ENCODE results near the gene TNFAIP2. TPM values are rescaled to one million over a fixed set of nuclear protein-coding genes. Genes with fewer than 3 reads are reported as not detected.

TNFAIP2 gene
- polyA plus RNA-seq, 1 donor from 2014 or later = 1.8 TPM

- Histone ChIP-seq H4K20me1 (ENCODE audit: insufficient read depth) (no peaks in the 10 kb centered on the region), H3F3A (ENCODE audit: insufficient read depth, low read length, poor library complexity, severe bottlenecking) (peaks cover 3% of the 10 kb centered on the region), H3K4me2 (ENCODE audit: low read length) (no peak overlapping the region), H3K27ac (ENCODE audit: low read length) (no peak overlapping the region), H3K4me3 (ENCODE audit: low read length) (no peak overlapping the region), H3K9ac (ENCODE audit: low read length) (no peak overlapping the region), H3K9me3 (ENCODE audit: low read length) (no peaks in the 10 kb centered on the region), H2AFZ (ENCODE audit: low read depth, low read length) (no peak overlapping the region), H3K36me3 (ENCODE audit: insufficient read depth, low read length) (no peaks in the 10 kb centered on the region), H3K79me2 (replicated peaks; ENCODE audit: insufficient read depth, low read length) (no peaks in the 10 kb centered on the region), H3K27me3 (ENCODE audit: insufficient read depth, low read depth, low read length) (peaks cover under 1% of the 10 kb centered on the region), H3K9me2 (ENCODE audit: insufficient read depth, low read length) (no peaks in the 10 kb centered on the region)
- TF ChIP-seq EZH2 (IDR thresholded peaks at IDR 0.05; ENCODE audit: borderline replicate concordance, insufficient read depth, low read length, poor library complexity, severe bottlenecking) (no peak), SMC3 (conservative IDR thresholded peaks at IDR 0.05; ENCODE audit: poor library complexity) (no peak), REST (IDR thresholded peaks at IDR 0.05; ENCODE audit: borderline replicate concordance) (no peak), MXI1 (conservative IDR thresholded peaks at IDR 0.05; ENCODE audit: poor library complexity, severe bottlenecking) (no peak), CTCF (IDR thresholded peaks at IDR 0.05; ENCODE audit: poor library complexity, severe bottlenecking) (no peak)
Observed at GRCh38 chr14:103184046-103184445, 60.8 kb downstream of the TNFAIP2 start.

GRCh38 chr14:103185051-103186029 lies 62.1 kb downstream of the TNFAIP2 start:
- Histone ChIP-seq H3K9me3 (ENCODE audit: low read length) (no peaks in the 10 kb centered on the region), H2AFZ (ENCODE audit: low read depth, low read length) (no peak overlapping the region), H3K4me3 (ENCODE audit: low read length) (no peak overlapping the region), H3K27ac (ENCODE audit: low read length) (no peak overlapping the region), H4K20me1 (ENCODE audit: insufficient read depth) (no peaks in the 10 kb centered on the region), H3K9ac (ENCODE audit: low read length) (no peak overlapping the region), H3F3A (ENCODE audit: insufficient read depth, low read length, poor library complexity, severe bottlenecking) (peaks cover 3% of the 10 kb centered on the region), H3K27me3 (ENCODE audit: insufficient read depth, low read depth, low read length) (peaks cover 10% of the 10 kb centered on the region), H3K9me2 (ENCODE audit: insufficient read depth, low read length) (no peaks in the 10 kb centered on the region), H3K79me2 (replicated peaks; ENCODE audit: insufficient read depth, low read length) (no peaks in the 10 kb centered on the region), H3K4me2 (ENCODE audit: low read length) (no peak overlapping the region), H3K36me3 (ENCODE audit: insufficient read depth, low read length) (no peaks in the 10 kb centered on the region)
- TF ChIP-seq REST (IDR thresholded peaks at IDR 0.05; ENCODE audit: borderline replicate concordance) (no peak), CTCF (IDR thresholded peaks at IDR 0.05; ENCODE audit: poor library complexity, severe bottlenecking) (peak; percentile 71), RAD21 (conservative IDR thresholded peaks at IDR 0.05) (peak; percentile 48), SMC3 (conservative IDR thresholded peaks at IDR 0.05; ENCODE audit: poor library complexity) (peak; percentile 63)
